HTERT RPE-1 (cell line): ENCODE data around the gene C6orf132.

Source experiments
- in situ Hi-C: fragments of 300-500 bp; cut with MboI; formaldehyde crosslinking; loops from 4 replicates; pipeline ENCODE4 v1.14.3; 2020; ENCODE audit warnings: low sequenced_read_pairs

Gene C6orf132

DNA sequence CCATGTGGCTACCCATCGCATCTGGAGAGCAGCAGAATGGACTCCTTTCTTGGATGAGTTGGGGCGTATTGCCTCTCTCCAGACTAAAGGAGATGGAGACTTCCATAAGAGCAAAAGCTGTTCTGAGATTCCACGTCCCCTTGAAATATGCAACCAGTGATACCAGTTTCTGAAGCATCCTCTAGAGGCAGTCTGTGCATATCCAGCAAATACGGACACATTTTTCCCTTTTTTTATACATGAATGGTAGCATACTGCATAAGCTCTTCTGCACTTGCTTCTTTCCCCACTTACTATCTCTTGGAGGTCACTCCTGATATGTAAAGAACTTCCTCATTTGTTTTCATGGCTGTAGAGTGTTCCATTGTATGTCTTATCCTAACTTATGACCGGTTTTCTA lies 57.5 kb downstream of the C6orf132 start:
- in situ Hi-C loops, result no loop called here

GRCh38 chr6:42083530-42083929 lies 58.9 kb downstream of the C6orf132 start:
- in situ Hi-C loops, result no loop called here

DNA sequence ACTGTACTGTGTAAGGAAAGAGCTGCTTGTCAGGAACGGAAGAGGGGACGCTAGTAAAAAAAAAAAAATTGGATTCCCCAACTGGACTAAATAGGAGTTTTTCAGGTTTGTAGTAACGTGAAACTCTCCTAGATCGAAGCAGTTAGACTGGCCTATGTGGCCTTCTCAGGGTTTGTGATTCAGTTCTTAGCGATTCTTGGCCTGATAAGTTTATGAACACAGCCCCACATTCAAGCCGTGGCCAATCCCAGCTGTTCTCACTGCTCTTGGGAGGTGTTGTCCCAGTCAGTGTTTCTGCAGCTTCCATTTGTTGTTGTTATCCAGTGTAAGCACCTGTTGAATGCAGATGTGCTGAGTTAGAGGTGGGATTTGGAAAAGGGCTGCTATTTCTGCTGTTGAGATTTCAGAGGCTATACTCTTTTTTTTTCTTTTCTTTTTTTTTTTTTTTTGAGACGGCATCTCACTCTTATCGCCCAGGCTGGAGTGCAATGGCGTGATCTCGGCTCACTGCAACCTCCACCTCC lies 62.4 kb downstream of the C6orf132 start:
- in situ Hi-C loops, result no loop called here

DNA sequence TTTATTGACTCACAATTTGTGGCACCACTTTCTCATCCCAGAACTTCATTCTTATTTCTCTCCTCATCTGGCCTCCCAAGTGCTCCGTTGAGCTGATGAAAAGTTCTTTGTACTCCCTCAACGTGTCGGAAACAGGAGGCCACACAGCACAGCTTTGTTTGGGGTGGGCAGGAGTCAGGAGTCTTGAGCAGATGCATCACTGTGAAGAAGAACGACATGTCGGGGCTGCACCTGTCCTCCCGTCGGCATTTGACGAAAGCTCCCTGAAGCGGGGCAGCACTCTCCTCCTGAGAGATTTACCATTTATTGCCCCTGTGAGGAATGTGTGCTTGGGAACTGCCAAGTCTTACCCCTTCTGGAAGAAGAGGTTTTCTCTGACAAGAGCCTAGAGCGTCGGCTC lies 64.0 kb downstream of the C6orf132 start:
- in situ Hi-C loops, result no loop called here

GRCh38 chr6:42075159-42075838 lies 67.1 kb downstream of the C6orf132 start:
- in situ Hi-C loops, result no loop called here

DNA sequence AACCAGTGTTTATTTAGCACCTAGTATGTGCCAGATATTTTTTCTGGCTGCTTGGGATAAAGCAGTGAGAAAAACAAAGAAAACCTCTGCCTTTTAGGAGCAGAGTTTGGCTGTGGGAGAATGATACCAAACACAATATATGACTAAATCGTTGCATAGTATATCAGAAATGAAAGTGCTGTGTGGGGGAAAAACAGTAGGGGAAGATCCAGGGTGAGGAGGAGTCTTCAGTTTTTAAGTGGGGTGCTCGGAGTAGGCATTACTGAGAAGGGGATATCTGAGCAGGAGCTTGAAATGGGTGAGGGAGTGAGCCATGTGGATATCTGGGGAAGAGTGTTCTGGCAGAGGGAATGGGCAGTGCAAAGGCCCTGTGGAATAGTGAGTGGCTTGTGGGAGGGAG lies 69.1 kb downstream of the C6orf132 start:
- in situ Hi-C loops, result no loop called here

GRCh38 chr6:42071881-42072583 lies 70.4 kb downstream of the C6orf132 start:
- in situ Hi-C loops, result no loop called here

DNA sequence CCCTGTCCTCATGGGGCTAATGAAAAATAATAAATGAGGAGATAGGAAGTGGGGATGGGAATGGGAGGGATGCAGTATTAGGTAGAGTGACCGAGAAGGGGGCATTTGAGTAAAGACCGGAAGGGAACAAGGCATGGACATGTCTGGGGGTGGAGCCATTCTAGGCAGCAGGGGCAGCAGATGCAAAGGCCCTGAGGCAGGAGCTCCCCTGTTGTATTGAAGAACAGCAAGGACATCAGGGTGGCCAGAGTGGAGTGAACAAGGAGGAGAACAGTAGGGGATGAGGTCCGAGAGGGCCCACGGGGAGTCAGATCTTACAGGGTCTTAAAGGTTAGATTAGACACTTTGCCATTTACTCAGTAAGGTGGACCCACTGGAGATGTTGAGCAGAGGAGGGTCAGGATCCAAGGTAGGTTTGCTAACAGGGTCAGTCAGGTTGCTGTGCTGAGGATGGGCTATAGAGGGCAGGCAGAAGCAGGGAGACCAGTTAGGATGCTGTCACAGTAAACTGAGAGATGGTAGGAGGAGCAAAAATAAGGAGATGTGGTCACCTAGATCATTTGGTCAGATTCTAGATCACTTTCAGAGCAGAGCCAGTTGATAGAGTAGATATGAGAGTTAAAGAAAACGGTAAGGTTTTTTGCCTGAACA lies 73.4 kb downstream of the C6orf132 start:
- in situ Hi-C loops, result no loop called here

DNA sequence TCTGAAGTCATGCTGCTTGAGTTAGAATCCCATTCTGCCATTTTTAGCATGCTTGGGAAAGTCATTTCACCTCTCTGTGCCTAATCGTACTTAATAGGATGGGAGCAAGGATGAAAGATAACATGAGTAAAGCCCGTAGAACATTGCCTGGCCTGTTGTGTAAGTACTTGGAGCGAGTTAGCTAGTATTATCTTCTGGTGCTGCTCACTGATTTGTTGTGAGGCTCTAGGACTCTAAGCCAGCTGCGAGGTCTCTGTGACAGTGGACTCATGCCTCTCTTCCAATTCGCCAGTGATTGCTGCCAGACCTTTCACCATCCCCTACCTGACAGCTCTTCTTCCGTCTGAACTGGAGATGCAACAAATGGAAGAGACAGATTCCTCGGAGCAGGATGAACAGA lies 74.2 kb downstream of the C6orf132 start:
- in situ Hi-C loops, result no loop called here

DNA sequence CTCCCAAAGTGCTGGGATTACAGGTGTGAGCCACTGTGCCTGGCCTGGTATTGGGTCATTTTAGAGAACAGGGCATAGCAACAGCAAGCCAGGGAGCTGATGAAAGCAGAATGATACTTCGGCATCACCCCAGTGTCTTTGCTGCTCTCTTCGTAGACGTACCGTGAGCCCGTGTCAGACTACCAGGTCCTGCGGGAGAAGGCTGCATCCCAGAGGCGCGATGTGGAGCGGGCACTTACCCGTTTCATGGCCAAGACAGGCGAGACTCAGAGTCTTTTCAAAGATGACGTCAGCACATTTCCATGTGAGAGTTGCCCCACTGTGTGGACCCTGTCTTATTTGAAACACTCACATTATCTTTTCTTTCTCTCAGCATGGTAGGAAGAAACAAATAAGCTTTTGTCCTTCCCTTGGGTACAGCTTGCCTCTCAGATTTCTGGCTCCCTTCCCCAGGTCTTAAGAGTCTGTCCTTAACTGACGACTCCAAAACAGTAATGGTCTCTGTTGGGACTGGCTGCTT lies 76.2 kb downstream of the C6orf132 start:
- in situ Hi-C loops, result no loop called here

DNA sequence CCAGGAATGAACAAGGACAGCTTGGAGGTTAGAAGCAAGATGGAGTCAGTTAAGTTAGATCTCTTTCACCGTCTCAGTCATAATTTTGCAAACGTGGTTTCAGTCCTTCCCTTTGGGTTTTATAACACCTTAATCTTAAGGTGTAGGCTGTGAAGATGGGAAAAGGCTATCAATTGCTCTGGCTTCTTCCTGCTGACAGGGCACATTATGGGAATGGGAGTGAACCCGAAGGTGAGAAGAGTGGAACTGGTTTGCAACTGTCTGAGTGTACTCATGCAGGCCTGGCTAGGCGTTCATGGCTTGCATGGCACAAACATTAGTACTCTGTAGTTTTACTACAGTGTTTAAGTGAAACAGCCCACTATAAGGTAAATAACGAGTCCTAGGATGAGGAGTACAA lies 82.7 kb downstream of the C6orf132 start:
- in situ Hi-C loops, result no loop called here

DNA sequence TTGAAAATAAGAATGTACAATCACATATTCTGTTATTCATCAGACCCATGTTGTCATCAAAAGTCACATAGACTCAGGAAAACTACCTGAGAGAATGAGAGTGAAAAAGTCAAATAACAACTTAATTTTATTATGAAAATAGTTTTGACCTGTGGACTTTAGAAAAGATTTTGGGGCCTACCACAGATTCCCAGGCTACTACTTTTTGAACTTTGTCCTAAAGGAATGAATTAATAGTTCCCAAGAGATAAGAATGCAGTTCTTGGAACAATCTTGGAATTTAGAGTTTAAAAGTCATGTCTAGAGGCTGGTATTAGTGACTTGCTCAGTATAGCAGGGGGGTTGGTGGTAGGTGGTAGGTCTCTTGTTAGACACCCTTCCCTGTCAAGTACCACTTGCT lies 88.8 kb downstream of the C6orf132 start:
- in situ Hi-C loops, result no loop called here

GRCh38 chr6:42051268-42051653 lies 91.2 kb downstream of the C6orf132 start:
- in situ Hi-C loops, result no loop called here
